HG03521 (cell line): ENCODE results near the gene PCMT1.
"Not testable (repeated sequence)": the region's sequence is repeated elsewhere in the genome, so short reads cannot be mapped to it uniquely, and the experiment has no call there.

Experiments
- ATAC-seq: cut with Tn5 transposase; IDR thresholded peaks from one replicate; pipeline ENCODE4 v1.9.1; 2021; ENCODE audit warnings: mild to moderate bottlenecking, moderate library complexity; ENCODE audit not compliant: unreplicated experiment

The PCMT1 gene

DNA sequence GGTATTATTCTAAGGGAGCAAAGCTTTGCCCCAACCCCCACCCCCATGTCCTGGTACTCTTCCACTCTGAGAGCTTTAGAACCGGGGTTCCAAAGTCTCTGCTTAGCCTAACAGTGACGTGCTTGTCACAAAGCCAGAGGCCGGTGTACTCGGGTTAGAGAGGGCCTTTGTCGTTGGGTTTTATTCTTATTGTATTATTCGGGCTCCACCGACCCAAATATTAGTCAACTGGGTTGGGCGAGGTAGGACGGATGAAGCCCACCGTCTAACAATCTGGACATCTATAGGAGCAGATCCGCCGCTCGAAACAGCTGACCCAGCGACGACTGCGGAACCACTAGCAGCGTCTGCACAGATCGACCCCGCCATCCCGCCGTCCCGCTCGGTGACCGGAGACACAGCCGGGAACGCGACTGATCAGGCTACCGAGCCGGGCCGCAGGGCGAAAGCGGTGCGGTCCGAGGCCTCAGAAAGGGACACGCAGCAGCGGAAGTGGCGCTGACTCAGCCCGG lies 403 bp upstream of the PCMT1 start:
- ATAC-seq, result not testable (repeated sequence)

GRCh38 chr6:149750136-149750609 lies 632 bp downstream of the PCMT1 start:
- ATAC-seq, result peak; percentile 20

- ATAC-seq, result no peak
Measured at GRCh38 chr6:149751239-149751638, 1.7 kb downstream of the PCMT1 start.

- not testable (repeated sequence) for ATAC-seq
Measured at GRCh38 chr6:149751920-149752319, 2.4 kb downstream of the PCMT1 start.

DNA sequence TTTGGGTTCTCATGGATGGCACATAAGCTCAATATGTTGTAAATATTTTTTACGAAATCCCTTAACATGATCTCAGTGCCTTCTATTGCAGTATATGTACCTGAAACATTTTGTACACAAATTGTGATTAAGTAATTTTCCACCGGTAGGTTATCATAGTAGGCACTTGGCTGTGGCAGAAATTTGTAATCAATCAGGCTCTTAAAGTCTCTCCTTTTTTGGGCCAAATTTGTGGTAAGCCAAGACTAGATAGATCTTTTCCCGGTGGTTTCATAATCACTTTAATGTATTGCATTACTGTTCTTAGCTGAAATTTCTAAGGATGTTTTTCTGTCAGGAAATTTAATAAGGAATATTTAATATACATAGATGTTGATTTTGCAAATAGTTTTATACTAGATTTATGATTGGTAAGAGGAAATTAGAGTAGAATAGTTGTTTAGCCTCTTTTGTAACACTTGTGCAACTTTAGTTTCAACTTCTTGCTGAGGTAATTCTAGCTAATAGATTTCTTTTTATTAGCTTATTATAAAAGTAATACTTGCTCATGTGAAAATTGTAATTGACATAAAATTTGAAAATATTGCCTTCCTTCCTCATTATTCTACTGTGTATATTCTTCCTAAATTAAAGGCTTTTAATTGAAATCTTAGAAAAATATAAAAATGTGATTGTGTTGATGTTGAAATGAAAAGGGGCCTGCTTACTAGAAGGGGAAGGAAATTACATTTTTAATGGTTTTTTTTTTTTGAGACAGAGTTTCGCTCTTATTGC lies 3.2 kb downstream of the PCMT1 start:
- no peak for ATAC-seq

GRCh38 chr6:149753374-149753637 lies 3.8 kb downstream of the PCMT1 start:
- ATAC-seq, result not testable (repeated sequence)

- ATAC-seq, result no peak
Measured at GRCh38 chr6:149754548-149754947, 5.0 kb downstream of the PCMT1 start.

DNA sequence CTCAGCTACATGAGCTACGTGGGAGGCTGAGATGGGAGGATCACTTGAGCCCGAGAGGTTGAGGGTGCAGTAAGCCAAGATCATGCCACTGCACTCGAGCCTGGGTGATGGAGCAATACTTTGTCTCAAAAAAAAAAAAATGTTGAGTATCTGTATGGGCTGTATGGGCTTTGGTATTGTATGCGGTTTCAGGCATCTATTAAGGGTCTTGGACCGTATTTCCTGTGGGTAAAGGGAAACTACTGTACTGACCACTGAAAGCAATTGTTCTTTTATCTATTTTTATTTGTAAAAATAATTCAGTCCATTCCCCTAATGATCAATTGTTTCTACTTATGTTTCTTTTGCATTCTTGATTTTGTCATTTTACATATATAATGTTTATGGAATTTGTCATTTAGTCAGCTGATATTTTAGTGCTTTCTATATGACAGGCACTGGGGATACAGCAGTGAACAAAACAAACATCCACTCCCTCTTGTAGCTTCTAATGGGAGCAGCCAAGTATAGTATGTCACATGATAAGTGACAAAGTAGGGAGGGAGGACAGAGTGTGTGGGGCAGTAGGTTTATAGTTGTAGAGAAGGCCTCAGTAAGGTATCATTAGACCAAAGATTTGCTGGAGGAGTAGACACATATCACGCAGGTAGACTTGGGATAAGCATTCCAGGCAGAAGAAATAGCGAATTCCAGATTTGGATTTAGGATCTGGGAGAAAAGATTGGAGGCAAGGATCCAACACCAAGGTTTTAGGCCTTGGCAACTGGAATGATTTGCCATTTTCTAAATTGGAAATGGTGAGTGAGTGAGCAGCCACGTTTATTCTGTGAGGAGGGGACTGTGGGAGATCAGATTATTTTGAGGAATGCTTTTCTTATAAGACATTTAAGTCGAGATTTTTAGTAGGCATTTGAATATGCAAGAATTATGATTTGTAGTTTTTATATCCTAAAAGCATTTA lies 6.0 kb downstream of the PCMT1 start:
- ATAC-seq, result peak; percentile 64

DNA sequence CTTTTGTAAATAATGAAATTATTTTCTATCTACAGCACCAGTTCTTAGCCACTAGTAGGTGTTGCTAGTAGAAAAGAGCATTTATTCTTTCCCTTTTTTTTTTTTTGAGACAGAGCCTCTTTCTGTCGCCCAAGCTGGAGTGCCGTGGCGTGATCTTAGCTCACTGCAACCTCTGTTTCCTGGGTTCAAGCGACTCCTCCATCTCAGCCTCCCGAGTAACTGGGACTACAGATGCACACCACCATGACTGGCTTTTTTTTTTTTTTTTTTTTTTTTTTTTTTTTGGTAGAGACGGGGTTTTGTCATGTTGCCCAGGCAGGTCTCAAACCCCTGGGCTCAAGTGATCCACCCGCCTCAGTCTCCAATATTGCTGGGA lies 6.7 kb downstream of the PCMT1 start:
- no peak for ATAC-seq

DNA sequence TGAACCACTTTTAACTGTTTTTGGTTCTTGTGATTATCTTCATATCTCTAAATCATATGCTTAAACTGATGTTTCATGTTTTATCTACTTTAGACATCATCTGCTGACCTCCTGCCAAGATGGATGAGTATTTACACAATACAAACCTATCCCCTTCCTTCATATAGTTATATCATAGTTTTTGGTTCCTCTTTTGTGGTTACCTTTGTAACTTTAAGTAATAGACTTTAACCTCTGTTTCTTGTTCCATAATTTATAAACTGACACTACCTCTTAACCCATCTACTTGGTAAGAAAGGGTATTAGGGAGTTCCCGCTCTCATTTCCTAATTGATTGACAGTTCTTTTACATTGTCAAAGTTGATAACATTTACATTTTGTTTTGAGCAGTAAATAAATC lies 11.9 kb downstream of the PCMT1 start:
- peak; percentile 95 for ATAC-seq

DNA sequence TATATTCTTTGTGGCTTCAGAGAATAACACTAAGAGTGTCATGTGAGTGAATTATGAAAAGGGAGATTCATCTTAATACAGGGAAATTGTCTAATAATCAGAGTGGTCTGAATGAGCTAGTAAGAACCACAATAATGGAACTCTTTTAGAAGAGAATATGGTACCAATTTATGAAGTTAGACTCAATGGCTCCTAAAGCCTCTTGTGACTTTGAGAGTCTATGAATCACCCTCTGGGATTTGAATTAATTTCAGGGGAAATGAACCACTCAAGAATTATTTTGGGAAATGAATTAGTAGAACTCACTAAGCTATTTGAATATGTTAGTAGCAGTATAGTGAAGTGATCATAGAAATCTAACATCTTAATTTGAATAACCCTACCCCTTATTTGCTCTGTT lies 14.3 kb downstream of the PCMT1 start:
- ATAC-seq, result no peak

- no peak for ATAC-seq
Measured at GRCh38 chr6:149766156-149766769, 16.7 kb downstream of the PCMT1 start.

DNA sequence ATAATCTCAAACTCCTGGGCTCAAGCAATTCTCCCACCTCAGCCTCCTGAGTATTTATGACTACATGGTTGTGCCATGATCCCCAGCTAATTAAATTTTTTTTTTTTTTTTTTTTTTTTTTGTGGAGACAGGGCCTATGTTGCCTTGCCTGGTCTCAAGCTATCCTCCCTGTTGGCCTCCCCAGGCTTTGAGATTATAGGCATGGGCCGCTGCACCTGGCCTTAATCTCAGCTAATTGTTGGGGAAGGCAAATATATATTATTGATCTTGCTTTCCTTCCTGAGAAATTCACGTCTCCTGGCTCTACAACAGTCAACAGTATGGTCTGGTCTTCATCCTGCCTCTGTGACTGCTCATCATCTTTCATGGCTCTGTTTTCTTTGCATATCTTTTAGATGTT lies 20.1 kb downstream of the PCMT1 start:
- ATAC-seq, result no peak

- no peak for ATAC-seq
Measured at GRCh38 chr6:149771185-149771584, 21.6 kb downstream of the PCMT1 start.

DNA sequence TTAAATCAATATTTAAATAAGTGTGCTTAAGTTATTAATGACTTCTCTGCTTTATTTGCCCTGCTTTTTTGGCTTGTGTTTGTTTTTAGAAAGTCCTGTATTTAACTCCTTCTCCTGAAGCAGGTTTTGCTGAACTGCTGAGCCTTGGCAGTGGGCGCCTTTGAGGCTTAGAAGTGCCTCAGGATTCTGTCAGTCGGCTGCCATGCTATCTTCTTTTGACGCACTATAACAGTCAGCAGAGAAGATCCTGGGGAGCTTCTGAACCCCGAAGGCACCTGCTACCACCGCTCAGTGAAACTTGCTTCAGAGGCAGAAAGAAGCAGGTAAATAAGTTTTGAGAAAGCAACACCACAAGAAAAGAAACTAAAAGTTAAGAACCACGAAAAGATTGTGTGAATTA lies 22.4 kb downstream of the PCMT1 start:
- ATAC-seq, result no peak

- no peak for ATAC-seq
Measured at GRCh38 chr6:149777624-149778023, 28.1 kb downstream of the PCMT1 start.

- ATAC-seq, result no peak
Measured at GRCh38 chr6:149779644-149779963, 30.1 kb downstream of the PCMT1 start.

DNA sequence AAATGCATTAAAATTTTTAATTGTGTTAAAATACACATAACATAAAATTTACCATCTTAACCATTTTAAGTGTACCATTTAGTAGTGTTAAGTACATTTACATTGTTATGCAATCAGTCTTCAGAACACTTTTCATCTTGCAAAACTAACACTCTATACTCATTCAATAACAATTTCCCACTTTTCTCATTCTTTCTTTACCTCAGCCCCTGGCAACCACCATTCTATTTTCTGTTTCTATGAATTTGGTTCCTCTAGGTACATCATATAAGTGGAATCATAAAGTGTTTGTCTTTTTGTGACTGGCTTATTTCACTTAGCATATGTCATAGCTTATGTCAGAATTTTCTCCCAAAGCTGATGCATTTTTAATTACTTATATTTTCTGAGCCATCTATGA lies 32.2 kb downstream of the PCMT1 start:
- no peak for ATAC-seq

GRCh38 chr6:149782337-149782736 lies 32.8 kb downstream of the PCMT1 start:
- no peak for ATAC-seq

GRCh38 chr6:149783551-149783950 lies 34.0 kb downstream of the PCMT1 start:
- no peak for ATAC-seq

GRCh38 chr6:149806127-149806526 lies 56.6 kb downstream of the PCMT1 start:
- no peak for ATAC-seq

- ATAC-seq, result no peak
Measured at GRCh38 chr6:149809798-149810197, 60.3 kb downstream of the PCMT1 start.
